ENCODE measurements around the gene PACS1.

Gene PACS1

GRCh38 chr11:66293352-66293751 lies 223.3 kb downstream of the PACS1 start:
- no peak for DNase-seq

GRCh38 chr11:66293777-66294625 lies 223.9 kb downstream of the PACS1 start:
- no peak for DNase-seq
